H9 (cell line): ENCODE results near the gene ARHGEF1. TPM values are rescaled to one million over a fixed set of nuclear protein-coding genes. Genes with fewer than 3 reads are reported as not detected.

Source experiments
- DNase-seq: peaks from one replicate; pipeline ENCODE4 v3.0.0-alpha.2; 2017
- H2AFZ ChIP-seq: one replicate; pipeline ENCODE4 v1.6.1; 2013; ENCODE audit warnings: mild to moderate bottlenecking, low read length, control low read depth, moderate library complexity
- H2AK5ac ChIP-seq: 2 replicates; pipeline ENCODE4 v1.6.1; 2013; ENCODE audit warnings: low read length, control low read depth, mixed read lengths; ENCODE audit not compliant: insufficient read length
- H2BK120ac ChIP-seq: one replicate; pipeline ENCODE4 v1.6.1; 2013; ENCODE audit warnings: low read depth, mild to moderate bottlenecking, low read length, control low read depth, inconsistent platforms; ENCODE audit not compliant: poor library complexity, severe bottlenecking
- H2BK12ac ChIP-seq: 2 replicates; pipeline ENCODE4 v1.6.1; 2013; ENCODE audit warnings: low read length, control low read depth, mixed read lengths, low read depth; ENCODE audit not compliant: insufficient read length
- H2BK15ac ChIP-seq: 2 replicates; pipeline ENCODE4 v1.6.1; 2013; ENCODE audit warnings: low read depth, low read length, control low read depth
- H2BK20ac ChIP-seq: one replicate; pipeline ENCODE4 v1.6.1; 2013; ENCODE audit warnings: low read depth, mild to moderate bottlenecking, low read length, control low read depth, inconsistent platforms; ENCODE audit not compliant: poor library complexity, severe bottlenecking
- H2BK5ac ChIP-seq: 2 replicates; pipeline ENCODE4 v1.6.1; 2013; ENCODE audit warnings: low read length, control low read depth, mixed read lengths; ENCODE audit not compliant: insufficient read length
- H3K14ac ChIP-seq: 2 replicates; pipeline ENCODE4 v1.6.1; 2013; ENCODE audit warnings: low read length, control low read depth; ENCODE audit not compliant: insufficient read depth
- H3K18ac ChIP-seq: 2 replicates; pipeline ENCODE4 v1.6.1; 2013; ENCODE audit warnings: low read depth, mild to moderate bottlenecking, mixed read lengths, low read length, control low read depth; ENCODE audit not compliant: insufficient read length
- H3K23ac ChIP-seq: 2 replicates; pipeline ENCODE4 v1.6.1; 2013; ENCODE audit warnings: low read length, control low read depth, mixed read lengths, low read depth; ENCODE audit not compliant: insufficient read length
- H3K23me2 ChIP-seq: 2 replicates; pipeline ENCODE4 v1.6.1; 2013; ENCODE audit warnings: low read depth, mild to moderate bottlenecking, mixed read lengths, low read length, control low read depth; ENCODE audit not compliant: insufficient read length, poor library complexity, severe bottlenecking
- H3K27ac ChIP-seq: 2 replicates; pipeline ENCODE4 v1.5.1; 2013; ENCODE audit warnings: low read length, control low read depth, mixed read lengths, low read depth; ENCODE audit not compliant: insufficient read length
- H3K27me3 ChIP-seq: 2 replicates; pipeline ENCODE4 v1.6.1; 2013; ENCODE audit warnings: low read length, control low read depth, inconsistent platforms; ENCODE audit not compliant: insufficient read depth
- H3K4ac ChIP-seq: 2 replicates; pipeline ENCODE4 v1.6.1; 2013; ENCODE audit warnings: low read depth, mild to moderate bottlenecking, control low read depth, inconsistent platforms, low read length, moderate library complexity
- H3K4me1 ChIP-seq: 2 replicates; pipeline ENCODE4 v1.6.1; 2013; ENCODE audit warnings: low read length, control low read depth, inconsistent platforms; ENCODE audit not compliant: insufficient read depth
- H3K4me2 ChIP-seq: 2 replicates; pipeline ENCODE4 v1.6.1; 2013; ENCODE audit warnings: low read length, control low read depth, mixed read lengths; ENCODE audit not compliant: insufficient read length, insufficient read depth
- H3K56ac ChIP-seq: 2 replicates; pipeline ENCODE4 v1.6.1; 2013; ENCODE audit warnings: low read depth, mild to moderate bottlenecking, mixed read lengths, low read length, control low read depth; ENCODE audit not compliant: insufficient read length
- H3K79me1 ChIP-seq: 2 replicates; pipeline ENCODE4 v1.6.1; 2013; ENCODE audit warnings: low read depth, mild to moderate bottlenecking, moderate library complexity, low read length, control low read depth, inconsistent platforms; ENCODE audit not compliant: insufficient read depth, poor library complexity, severe bottlenecking
- H3K79me2 ChIP-seq: 2 replicates; pipeline ENCODE4 v1.6.1; 2013; ENCODE audit warnings: low read length, control low read depth, inconsistent platforms; ENCODE audit not compliant: insufficient read depth
- H3K9ac ChIP-seq: 2 replicates; pipeline ENCODE4 v1.6.1; 2013; ENCODE audit warnings: low read length, control low read depth, mixed read lengths; ENCODE audit not compliant: insufficient read length; ENCODE audit errors: extremely low read depth
- H3K9me3 ChIP-seq: one replicate; pipeline ENCODE4 v1.6.1; 2013; ENCODE audit warnings: low read depth, low read length, inconsistent platforms; ENCODE audit not compliant: control insufficient read depth
- H3T11ph ChIP-seq: one replicate; pipeline ENCODE4 v1.6.1; 2013; ENCODE audit warnings: mild to moderate bottlenecking, low read length, control low read depth, inconsistent platforms
- H4K20me1 ChIP-seq: one replicate; pipeline ENCODE4 v1.6.1; 2013; ENCODE audit not compliant: control insufficient read depth, insufficient read length, insufficient read depth
- H4K5ac ChIP-seq: 2 replicates; pipeline ENCODE4 v1.6.1; 2013; ENCODE audit warnings: low read depth, mild to moderate bottlenecking, mixed read lengths, low read length, control low read depth; ENCODE audit not compliant: insufficient read length
- H4K8ac ChIP-seq: replicated peaks from 2 replicates; pipeline ENCODE4 v1.6.1; 2013; ENCODE audit warnings: low read length, control low read depth, mixed read lengths, low read depth; ENCODE audit not compliant: insufficient read length
- H4K91ac ChIP-seq: 2 replicates; pipeline ENCODE4 v1.6.1; 2013; ENCODE audit warnings: low read depth, mild to moderate bottlenecking, moderate library complexity, mixed read lengths, low read length, control low read depth; ENCODE audit not compliant: insufficient read length
- H3K27ac Mint-ChIP-seq, 3 experiments: 2 replicates in 2 of 3; 3 replicates in 1 of 3; pipeline ENCODE4 v1.8.0; 2020 to 2021; ENCODE audit warnings: mixed read lengths in 3 of 3, mild to moderate bottlenecking in 1 of 3, moderate library complexity in 1 of 3
- H3K27me3 Mint-ChIP-seq: 2 replicates; pipeline ENCODE4 v1.8.0; 2021; ENCODE audit warnings: low read depth, mild to moderate bottlenecking, moderate library complexity, mixed read lengths
- H3K36me3 Mint-ChIP-seq, 3 experiments: 2 replicates in 2 of 3; 3 replicates in 1 of 3; pipeline ENCODE4 v1.8.0; 2020 to 2021; ENCODE audit warnings: low read depth in 3 of 3, mixed read lengths in 3 of 3; ENCODE audit not compliant: insufficient read depth in 1 of 3
- H3K4me1 Mint-ChIP-seq, 2 experiments: 2 replicates each; pipeline ENCODE4 v1.8.0; 2020; ENCODE audit warnings: mixed read lengths in 2 of 2
- H3K4me3 Mint-ChIP-seq, 2 experiments: 2 replicates in 1 of 2; 3 replicates in 1 of 2; pipeline ENCODE4 v1.8.0; 2020 to 2021; ENCODE audit warnings: mild to moderate bottlenecking in 2 of 2, mixed read lengths in 2 of 2, moderate library complexity in 1 of 2
- H3K9me3 Mint-ChIP-seq, 2 experiments: 2 replicates in 1 of 2; 3 replicates in 1 of 2; pipeline ENCODE4 v1.8.0; 2020; ENCODE audit warnings: mild to moderate bottlenecking in 2 of 2, mixed read lengths in 2 of 2, moderate library complexity in 1 of 2
- CTCF ChIP-seq: fragments of 200-600 bp; sonication (generic); conservative IDR thresholded peaks from 3 replicates; pipeline ENCODE4 v1.8.0; 2021; ENCODE audit warnings: antibody characterized with exemption, mild to moderate bottlenecking
- whole genome bisulfite sequencing: extraction: QIAGEN DNeasy Blood & Tissue Kit; methylation state at CpG from one replicate; pipeline ENCODE4 v1.1.7; 2013; ENCODE audit warnings: missing lambda C conversion rate, low lambda C conversion rate, mixed read lengths; ENCODE audit not compliant: insufficient read length; ENCODE audit errors: extremely low coverage; 5-methylcytosine and 5-hydroxymethylcytosine counted together
- total RNA-seq: library from RNA; stranded (reverse); gene quantifications from 2 replicates; pipeline ENCODE4 v1.2.1, GENCODE V29; 2021

Gene ARHGEF1
- total RNA-seq, 1 experiment from 2014 or later: 50.3 TPM

GRCh38 chr19:41837981-41838708 lies 44.8 kb upstream of the ARHGEF1 start:
- H2AK5ac ChIP-seq: no peak overlapping the region
- Mint-ChIP-seq H3K9me3 (peaks cover 0 to 59% of the 10 kb centered on the region in 2 experiments; a peak in 2 of 5 replicates), H3K36me3 (no peaks in the 10 kb centered on the region), H3K4me3 (no peak overlapping the region), H3K4me1 (no peaks in the 10 kb centered on the region), H3K27me3 (peaks cover 16% of the 10 kb centered on the region), H3K27ac (no peak overlapping the region)
- H3T11ph ChIP-seq: no peak overlapping the region
- no peak overlapping the region for H4K8ac ChIP-seq
- H3K56ac ChIP-seq: no peak overlapping the region
- no peak overlapping the region for H2BK12ac ChIP-seq
- H2BK15ac ChIP-seq: no peak overlapping the region
- H3K4me2 ChIP-seq: no peak overlapping the region
- DNase-seq: no peak
- H2BK120ac ChIP-seq: no peak overlapping the region
- no peak overlapping the region for H3K23ac ChIP-seq
- H4K20me1 ChIP-seq: no peaks in the 10 kb centered on the region
- H3K18ac ChIP-seq: no peak overlapping the region
- TF ChIP-seq CTCF: no peak
- H3K4ac ChIP-seq: no peak overlapping the region
- no peak overlapping the region for H4K5ac ChIP-seq
- no peak overlapping the region for H3K27ac ChIP-seq
- H3K79me1 ChIP-seq: no peaks in the 10 kb centered on the region
- no peak overlapping the region for H2AFZ ChIP-seq
- no peaks in the 10 kb centered on the region for H3K4me1 ChIP-seq
- H2BK20ac ChIP-seq: no peak overlapping the region
- no peaks in the 10 kb centered on the region for H3K9me3 ChIP-seq
- no peaks in the 10 kb centered on the region for H3K27me3 ChIP-seq
- H2BK5ac ChIP-seq: no peak overlapping the region
- H3K9ac ChIP-seq: no peak overlapping the region
- WGBS: no CpG with 5 or more reads among the region's 13 CpGs
- no peaks in the 10 kb centered on the region for H3K79me2 ChIP-seq
- H3K23me2 ChIP-seq: peaks cover 2% of the 10 kb centered on the region
- no peak overlapping the region for H3K14ac ChIP-seq
- no peak overlapping the region for H4K91ac ChIP-seq
